HepG2 (cell line): Measurements from ENCODE around the gene AMIGO1. TPM values are rescaled to one million over a fixed set of nuclear protein-coding genes. Genes with fewer than 3 reads are reported as not detected.

Experiments
- ARNT2 ChIP-seq: sonication (generic); formaldehyde crosslinking; IDR thresholded peaks from 2 replicates; pipeline ENCODE4 v1.8.0; 2022; ENCODE audit warnings: mild to moderate bottlenecking, low read depth, missing genetic modification reagents, moderate library complexity
- CBX1 ChIP-seq: IDR thresholded peaks from one replicate; pipeline ENCODE4 v1.6.1; 2016; ENCODE audit warnings: antibody characterized with exemption, low read depth
- FOXK1 ChIP-seq: sonication (generic); formaldehyde crosslinking; IDR thresholded peaks from 2 replicates; pipeline ENCODE4 v1.4.0; 2020; ENCODE audit warnings: low read depth, missing genetic modification reagents, borderline replicate concordance
- GTF2F1 ChIP-seq: fragments of 150-350 bp; IDR thresholded peaks from 2 replicates; pipeline ENCODE4 v1.6.1; 2014; ENCODE audit warnings: low read length
- HOXA9 ChIP-seq: sonication (generic); formaldehyde crosslinking; IDR thresholded peaks from 2 replicates; pipeline ENCODE4 v1.8.1; 2022; ENCODE audit warnings: missing genetic modification reagents, mild to moderate bottlenecking, moderate library complexity, borderline replicate concordance
- KAT8 ChIP-seq: IDR thresholded peaks from 2 replicates; pipeline ENCODE4 v1.6.1; 2016; ENCODE audit warnings: missing genetic modification reagents, missing compliant biosample characterization
- KLF13 ChIP-seq: sonication (generic); formaldehyde crosslinking; IDR thresholded peaks from 2 replicates; pipeline ENCODE4 v1.4.0; 2020; ENCODE audit warnings: mild to moderate bottlenecking, missing genetic modification reagents
- KLF9 ChIP-seq: IDR thresholded peaks from 2 replicates; pipeline ENCODE4 v1.6.1; 2016; ENCODE audit warnings: low read depth
- MTF1 ChIP-seq: sonication (generic); formaldehyde crosslinking; IDR thresholded peaks from 2 replicates; pipeline ENCODE4 v1.5.0; 2020; ENCODE audit warnings: missing genetic modification reagents
- ONECUT2 ChIP-seq: sonication (generic); formaldehyde crosslinking; IDR thresholded peaks from 2 replicates; pipeline ENCODE4 v1.4.0; 2020; ENCODE audit warnings: missing genetic modification reagents
- PBX2 ChIP-seq: IDR thresholded peaks from 2 replicates; pipeline ENCODE4 v1.6.1; 2016; ENCODE audit warnings: control low read depth
- RAD51 ChIP-seq: fragments of 450-650 bp; IDR thresholded peaks from 2 replicates; pipeline ENCODE4 v1.6.1; 2016; ENCODE audit warnings: borderline replicate concordance
- TFE3 ChIP-seq: IDR thresholded peaks from 2 replicates; pipeline ENCODE4 v1.6.1; 2016
- WIZ ChIP-seq: sonication (generic); formaldehyde crosslinking; IDR thresholded peaks from 2 replicates; pipeline ENCODE4 v1.5.1; 2020; ENCODE audit warnings: mild to moderate bottlenecking, missing genetic modification reagents
- ZBTB44 ChIP-seq: sonication (generic); formaldehyde crosslinking; IDR thresholded peaks from 2 replicates; pipeline ENCODE4 v1.4.0; 2020; ENCODE audit warnings: missing genetic modification reagents
- ZC3H4 ChIP-seq: sonication (generic); formaldehyde crosslinking; IDR thresholded peaks from 2 replicates; pipeline ENCODE4 v1.4.0; 2020; ENCODE audit warnings: missing genetic modification reagents, borderline replicate concordance
- ZHX1 ChIP-seq: sonication (generic); formaldehyde crosslinking; IDR thresholded peaks from 2 replicates; pipeline ENCODE4 v1.8.1; 2022; ENCODE audit warnings: low read depth, mild to moderate bottlenecking, missing genetic modification reagents
- ZIK1 ChIP-seq: sonication (generic); formaldehyde crosslinking; IDR thresholded peaks from 2 replicates; pipeline ENCODE4 v1.5.0; 2020; ENCODE audit warnings: mild to moderate bottlenecking, low read depth, missing genetic modification reagents, borderline replicate concordance
- ZNF20 ChIP-seq: sonication (generic); formaldehyde crosslinking; IDR thresholded peaks from 2 replicates; pipeline ENCODE4 v1.4.0; 2020; ENCODE audit warnings: mild to moderate bottlenecking, moderate library complexity, missing genetic modification reagents
- ZNF263 ChIP-seq: sonication (generic); formaldehyde crosslinking; IDR thresholded peaks from 2 replicates; pipeline ENCODE4 v1.4.0; 2020; ENCODE audit warnings: missing genetic modification reagents
- ZNF576 ChIP-seq: sonication (generic); formaldehyde crosslinking; IDR thresholded peaks from 2 replicates; pipeline ENCODE4 v1.4.0; 2020; ENCODE audit warnings: mild to moderate bottlenecking, missing genetic modification reagents
- ZNF740 ChIP-seq: sonication (generic); formaldehyde crosslinking; IDR thresholded peaks from 2 replicates; pipeline ENCODE4 v1.4.0; 2020; ENCODE audit warnings: missing genetic modification reagents
- ZNF768 ChIP-seq: sonication (generic); formaldehyde crosslinking; IDR thresholded peaks from 2 replicates; pipeline ENCODE4 v1.4.0; 2020; ENCODE audit warnings: missing genetic modification reagents
- polyA plus RNA-seq, 8 experiments: library from polyadenylated mRNA; depleted of rRNA in 3 of 8; stranded (reverse) in 7 of 8; unstranded in 1 of 8; fragments of >200 nt; fragmentation: Illumina TruSeq in 4 of 8; extraction: Trizol in 4 of 8; gene quantifications; 2 replicates each; pipeline versions ENCODE4 v1.2.1 to v1.2.3, GENCODE V29; 2011 to 2016; ENCODE audit warnings: low read depth in 4 of 8, missing spikeins in 1 of 8, mixed read lengths in 1 of 8; ENCODE audit not compliant: insufficient read depth in 1 of 8
- total RNA-seq, 5 experiments: library from RNA; depleted of rRNA; stranded (reverse); fragments of >200 nt; fragmentation: Illumina TruSeq; extraction: Trizol; gene quantifications; 2 replicates each; pipeline ENCODE4 v1.2.3, GENCODE V29; 2016; ENCODE audit warnings: low read depth in 1 of 5

Gene AMIGO1
- total and polyA plus RNA-seq, 2 of the 13 experiments (the other 11 are each of a cell fraction or from before 2014, with no cell fraction given) = 0.40 to 1.3 TPM

- TF ChIP-seq ZC3H4 (CRISPR knock-in tag) (no peak), ZHX1 (no peak; the same call in 1 of the 2 replicates), FOXK1 (CRISPR knock-in tag) (peak; percentile 67; the same call in 1 of the 2 replicates), ZNF768 (CRISPR knock-in tag) (no peak; the same call in 1 of the 2 replicates), ZNF740 (CRISPR knock-in tag) (0 out of 2 replicates have a peak, but pooled peaks have one; percentile 54), ZNF576 (CRISPR knock-in tag) (peak; percentile 58; the same call in 1 of the 2 replicates), ARNT2 (peak; percentile 48; the same call in 1 of the 2 replicates), KLF13 (CRISPR knock-in tag) (0 out of 2 replicates have a peak, but pooled peaks have one; percentile 59), RAD51 (no peak), ZNF263 (0 out of 2 replicates have a peak, but pooled peaks have one; percentile 58), CBX1 (no peak), PBX2 (no peak), WIZ (CRISPR knock-in tag) (no peak; the same call in 1 of the 2 replicates), TFE3 (CRISPR knock-in tag) (0 out of 2 replicates have a peak, but pooled peaks have one; percentile 15), ONECUT2 (CRISPR knock-in tag) (no peak), HOXA9 (CRISPR knock-in tag) (0 out of 2 replicates have a peak, but pooled peaks have one; percentile 53), GTF2F1 (no peak), KAT8 (CRISPR knock-in tag) (peak; percentile 95), ZIK1 (no peak), ZBTB44 (CRISPR knock-in tag) (no peak), ZNF20 (no peak), KLF9 (CRISPR knock-in tag) (no peak), MTF1 (CRISPR knock-in tag) (no peak)
These were observed 15.6 kb downstream of the AMIGO1 start, which contains the start of gene CYB561D1 (continued) for GRCh38 chr1:109493805-109494539.
